Measurements from ENCODE around the gene ANLN.
A peak's percentile ranks its signal among the peaks of the same experiment; 100 is the strongest.
"Not testable (repeated sequence)": the region's sequence is repeated elsewhere in the genome, so short reads cannot be mapped to it uniquely, and the experiment has no call there.

Gene ANLN

GRCh38 chr7:36491317-36491716, 101.7 kb downstream of the ANLN start:
- no CpG with 5 or more reads among the region's 3 CpGs for WGBS (ENCODE audit: extremely low coverage, insufficient coverage, insufficient read length)
- no peak overlapping the region for H2BK5ac ChIP-seq (ENCODE audit: low read depth, low read length, poor library complexity)
- H3K9ac ChIP-seq (ENCODE audit: low read length) = no peak overlapping the region
- no peaks in the 10 kb centered on the region for H3K4me1 ChIP-seq (ENCODE audit: control insufficient read depth in 1 of 2, insufficient read depth in 2 of 2, low read length in 2 of 2)
- no peak overlapping the region for H2AK5ac ChIP-seq (ENCODE audit: low read length)
- no peaks in the 10 kb centered on the region for H3K27me3 ChIP-seq (ENCODE audit: insufficient read depth, low read length)
- no peak overlapping the region for H3K18ac ChIP-seq (ENCODE audit: low read length)
- H4K91ac ChIP-seq (ENCODE audit: low read depth, low read length) = no peak overlapping the region
- H3K4ac ChIP-seq (ENCODE audit: low read depth, low read length) = no peak overlapping the region
- H3K27ac ChIP-seq (ENCODE audit: low read depth, low read length) = no peak overlapping the region
- no peak for DNase-seq
- H3K4me3 ChIP-seq (ENCODE audit: low read depth, low read length) = no peak overlapping the region
- H3K14ac ChIP-seq (ENCODE audit: low read length) = no peak overlapping the region
- H3K79me1 ChIP-seq (ENCODE audit: low read length) = no peaks in the 10 kb centered on the region
- no peak overlapping the region for H2BK120ac ChIP-seq (ENCODE audit: insufficient read depth, low read length, poor library complexity)
- H4K8ac ChIP-seq (ENCODE audit: low read depth, low read length) = no peak overlapping the region
- H3K4me2 ChIP-seq (ENCODE audit: low read length) = no peak overlapping the region
- H3K9me3 ChIP-seq (ENCODE audit: insufficient read depth, low read depth, low read length) = no peaks in the 10 kb centered on the region
- no peak overlapping the region for H2BK12ac ChIP-seq (ENCODE audit: low read length)
- H3K23ac ChIP-seq (ENCODE audit: low read length) = no peak overlapping the region
- H4K12ac ChIP-seq (ENCODE audit: low read depth, low read length) = no peak overlapping the region
- H3K36me3 ChIP-seq (ENCODE audit: control insufficient read depth in 1 of 2, insufficient read depth in 2 of 2, low read length in 2 of 2) = no peaks in the 10 kb centered on the region
- H2AFZ ChIP-seq (ENCODE audit: insufficient read depth, low read length, poor library complexity) = no peak overlapping the region
- H3K79me2 ChIP-seq (ENCODE audit: control insufficient read depth, insufficient read depth, low read length, poor library complexity) = no peaks in the 10 kb centered on the region

GRCh38 chr7:36496576-36496975, 106.9 kb downstream of the ANLN start:
- Histone ChIP-seq H2BK12ac (ENCODE audit: low read length) (peak overlapping the region; percentile 9), H3K18ac (ENCODE audit: low read length) (no peak overlapping the region), H2BK5ac (ENCODE audit: low read depth, low read length, poor library complexity) (no peak overlapping the region), H3K4me3 (ENCODE audit: low read depth, low read length) (no peak overlapping the region), H4K12ac (ENCODE audit: low read depth, low read length) (no peak overlapping the region), H2BK120ac (ENCODE audit: insufficient read depth, low read length, poor library complexity) (no peak overlapping the region), H3K4me1 (ENCODE audit: control insufficient read depth in 1 of 2, insufficient read depth in 2 of 2, low read length in 2 of 2) (peaks cover 0 to 3% of the 10 kb centered on the region in 2 experiments), H4K8ac (ENCODE audit: low read depth, low read length) (no peak overlapping the region), H3K9ac (ENCODE audit: low read length) (no peak overlapping the region), H4K91ac (ENCODE audit: low read depth, low read length) (no peak overlapping the region), H3K79me1 (ENCODE audit: low read length) (no peaks in the 10 kb centered on the region), H3K36me3 (ENCODE audit: control insufficient read depth in 1 of 2, insufficient read depth in 2 of 2, low read length in 2 of 2) (no peaks in the 10 kb centered on the region), H3K9me3 (ENCODE audit: insufficient read depth, low read depth, low read length) (no peaks in the 10 kb centered on the region), H3K27ac (ENCODE audit: low read depth, low read length) (no peak overlapping the region), H2AK5ac (ENCODE audit: low read length) (no peak overlapping the region), H3K14ac (ENCODE audit: low read length) (no peak overlapping the region), H3K27me3 (ENCODE audit: insufficient read depth, low read length) (no peaks in the 10 kb centered on the region), H3K4ac (ENCODE audit: low read depth, low read length) (no peak overlapping the region), H2AFZ (ENCODE audit: insufficient read depth, low read length, poor library complexity) (no peak overlapping the region), H3K23ac (ENCODE audit: low read length) (no peak overlapping the region), H3K4me2 (ENCODE audit: low read length) (no peak overlapping the region), H3K79me2 (ENCODE audit: control insufficient read depth, insufficient read depth, low read length, poor library complexity) (no peaks in the 10 kb centered on the region)
- peak; percentile 54 to 56 for DNase-seq
- WGBS (ENCODE audit: extremely low coverage, insufficient coverage, insufficient read length) = no CpG with 5 or more reads among the region's 6 CpGs

GRCh38 chr7:36497176-36497575, 107.5 kb downstream of the ANLN start:
- H3K79me1 ChIP-seq (ENCODE audit: low read length); H3K4me3 ChIP-seq (ENCODE audit: low read depth, low read length); DNase-seq; H3K4me1 ChIP-seq (ENCODE audit: control insufficient read depth in 1 of 2, insufficient read depth in 2 of 2, low read length in 2 of 2); H3K27me3 ChIP-seq (ENCODE audit: insufficient read depth, low read length); H3K27ac ChIP-seq (ENCODE audit: low read depth, low read length); H2BK5ac ChIP-seq (ENCODE audit: low read depth, low read length, poor library complexity); H3K79me2 ChIP-seq (ENCODE audit: control insufficient read depth, insufficient read depth, low read length, poor library complexity); H3K36me3 ChIP-seq (ENCODE audit: control insufficient read depth in 1 of 2, insufficient read depth in 2 of 2, low read length in 2 of 2); H3K18ac ChIP-seq (ENCODE audit: low read length); H2BK120ac ChIP-seq (ENCODE audit: insufficient read depth, low read length, poor library complexity); H3K4ac ChIP-seq (ENCODE audit: low read depth, low read length); H2AK5ac ChIP-seq (ENCODE audit: low read length); H3K9ac ChIP-seq (ENCODE audit: low read length); H3K14ac ChIP-seq (ENCODE audit: low read length); H3K9me3 ChIP-seq (ENCODE audit: insufficient read depth, low read depth, low read length); H3K23ac ChIP-seq (ENCODE audit: low read length); H4K12ac ChIP-seq (ENCODE audit: low read depth, low read length); H4K91ac ChIP-seq (ENCODE audit: low read depth, low read length); H2AFZ ChIP-seq (ENCODE audit: insufficient read depth, low read length, poor library complexity); H3K4me2 ChIP-seq (ENCODE audit: low read length): not testable (repeated sequence)
- Histone ChIP-seq H4K8ac (ENCODE audit: low read depth, low read length) (peak overlapping the region; percentile 23), H2BK12ac (ENCODE audit: low read length) (peak overlapping the region; percentile 60)
- no CpG with 5 or more reads among the region's 6 CpGs for WGBS (ENCODE audit: extremely low coverage, insufficient coverage, insufficient read length)

GRCh38 chr7:36497775-36498174, 108.1 kb downstream of the ANLN start:
- H3K36me3 ChIP-seq (ENCODE audit: control insufficient read depth in 1 of 2, insufficient read depth in 2 of 2, low read length in 2 of 2) = no peaks in the 10 kb centered on the region
- no CpG with 5 or more reads among the region's 4 CpGs for WGBS (ENCODE audit: extremely low coverage, insufficient coverage, insufficient read length)
- no peak overlapping the region for H3K27ac ChIP-seq (ENCODE audit: low read depth, low read length)
- H3K27me3 ChIP-seq (ENCODE audit: insufficient read depth, low read length) = no peaks in the 10 kb centered on the region
- H3K4me3 ChIP-seq (ENCODE audit: low read depth, low read length) = no peak overlapping the region
- peaks cover 0 to 3% of the 10 kb centered on the region in 2 experiments for H3K4me1 ChIP-seq (ENCODE audit: control insufficient read depth in 1 of 2, insufficient read depth in 2 of 2, low read length in 2 of 2)
- no peak overlapping the region for H2AK5ac ChIP-seq (ENCODE audit: low read length)
- no peak overlapping the region for H3K4ac ChIP-seq (ENCODE audit: low read depth, low read length)
- H3K14ac ChIP-seq (ENCODE audit: low read length) = no peak overlapping the region
- DNase-seq = no peak
- H2BK120ac ChIP-seq (ENCODE audit: insufficient read depth, low read length, poor library complexity) = no peak overlapping the region
- no peak overlapping the region for H3K4me2 ChIP-seq (ENCODE audit: low read length)
- H2BK5ac ChIP-seq (ENCODE audit: low read depth, low read length, poor library complexity) = no peak overlapping the region
- H3K79me2 ChIP-seq (ENCODE audit: control insufficient read depth, insufficient read depth, low read length, poor library complexity) = no peaks in the 10 kb centered on the region
- H2AFZ ChIP-seq (ENCODE audit: insufficient read depth, low read length, poor library complexity) = no peak overlapping the region
- H3K23ac ChIP-seq (ENCODE audit: low read length) = no peak overlapping the region
- no peaks in the 10 kb centered on the region for H3K9me3 ChIP-seq (ENCODE audit: insufficient read depth, low read depth, low read length)
- no peak overlapping the region for H4K8ac ChIP-seq (ENCODE audit: low read depth, low read length)
- no peaks in the 10 kb centered on the region for H3K79me1 ChIP-seq (ENCODE audit: low read length)
- H3K18ac ChIP-seq (ENCODE audit: low read length) = no peak overlapping the region
- H4K91ac ChIP-seq (ENCODE audit: low read depth, low read length) = no peak overlapping the region
- no peak overlapping the region for H2BK12ac ChIP-seq (ENCODE audit: low read length)
- H4K12ac ChIP-seq (ENCODE audit: low read depth, low read length) = no peak overlapping the region
- H3K9ac ChIP-seq (ENCODE audit: low read length) = no peak overlapping the region

Data from trophoblast cell (in vitro differentiated cells and primary cell).